ENCODE results near the gene IRF9.

The IRF9 gene

DNA sequence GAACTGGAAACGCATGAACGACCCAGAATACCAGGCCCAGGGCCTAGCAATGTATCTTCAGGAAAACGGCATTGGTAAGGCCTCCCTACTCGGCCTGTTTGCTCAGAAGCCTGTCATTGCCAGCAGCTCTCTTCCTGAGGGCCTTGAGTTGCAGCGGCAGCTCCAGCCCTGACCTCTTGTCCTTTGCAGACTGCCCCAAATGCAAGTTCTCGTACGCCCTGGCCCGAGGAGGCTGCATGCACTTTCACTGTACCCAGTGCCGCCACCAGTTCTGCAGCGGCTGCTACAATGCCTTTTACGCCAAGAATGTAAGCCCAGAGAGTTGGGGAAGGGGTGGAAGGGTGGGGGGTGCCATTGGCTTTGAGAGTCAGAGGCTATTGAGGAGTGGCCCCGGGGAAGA lies 3.7 kb upstream of the IRF9 start:
- no peak for DNase-seq (ENCODE audit: insufficient read length, low spot score)
- FAIRE-seq = no peak
- no peak for TF ChIP-seq CTCF (IDR thresholded peaks at IDR 0.05; ENCODE audit: insufficient read depth, missing control alignments)

DNA sequence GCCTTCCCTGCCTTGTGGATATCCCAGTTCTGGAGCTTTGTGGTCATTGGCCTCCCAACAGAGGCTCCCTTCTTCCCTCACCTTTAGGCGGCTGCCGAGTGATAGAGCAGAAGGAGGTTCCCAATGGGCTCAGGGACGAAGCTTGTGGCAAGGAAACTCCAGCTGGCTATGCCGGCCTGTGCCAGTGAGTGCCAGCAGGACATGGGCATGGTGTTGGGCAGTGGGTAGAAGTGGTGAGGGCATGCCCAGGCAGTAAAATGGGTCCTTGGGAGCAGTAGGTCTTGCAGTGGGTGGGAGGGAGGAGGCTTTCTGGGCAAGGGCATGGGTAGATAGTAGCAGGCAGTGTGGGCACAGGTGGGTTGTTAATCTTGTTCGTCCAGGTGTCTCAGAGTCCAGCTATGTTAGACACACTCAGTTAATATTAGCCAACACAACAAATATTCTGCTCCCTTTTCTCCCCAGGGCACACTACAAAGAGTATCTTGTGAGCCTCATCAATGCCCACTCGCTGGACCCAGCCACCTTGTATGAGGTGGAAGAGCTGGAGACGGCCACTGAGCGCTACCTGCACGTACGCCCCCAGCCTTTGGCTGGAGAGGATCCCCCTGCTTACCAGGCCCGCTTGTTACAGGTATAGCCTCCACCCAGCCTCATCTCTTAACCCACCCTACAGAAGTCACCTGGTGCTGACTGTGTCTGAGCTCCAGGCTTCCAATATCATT lies 1.1 kb upstream of the IRF9 start:
- no peak for TF ChIP-seq CTCF (IDR thresholded peaks at IDR 0.05; ENCODE audit: insufficient read depth, missing control alignments)
- FAIRE-seq = no peak
- DNase-seq (ENCODE audit: insufficient read length, low spot score) = no peak

DNA sequence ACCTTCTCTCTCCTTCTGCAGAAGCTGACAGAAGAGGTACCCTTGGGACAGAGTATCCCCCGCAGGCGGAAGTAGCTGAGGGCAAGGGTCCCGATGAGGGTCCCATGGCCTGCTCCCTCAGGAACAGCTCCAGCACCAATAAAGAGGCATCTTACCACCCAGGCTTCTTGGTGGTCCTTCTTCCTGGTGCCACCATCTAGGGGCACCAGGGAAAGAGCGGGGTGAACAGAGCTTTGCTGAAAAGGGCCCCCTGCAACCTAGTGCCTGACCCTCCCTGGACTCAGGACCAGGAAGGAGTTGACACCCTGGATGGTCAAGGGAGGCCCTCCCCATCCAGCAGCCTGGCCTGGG lies 591 bp upstream of the IRF9 start:
- DNase-seq (ENCODE audit: insufficient read length, low spot score) (no peak), FAIRE-seq (no peak)
- TF ChIP-seq CTCF (IDR thresholded peaks at IDR 0.05; ENCODE audit: insufficient read depth, missing control alignments) = no peak

DNA sequence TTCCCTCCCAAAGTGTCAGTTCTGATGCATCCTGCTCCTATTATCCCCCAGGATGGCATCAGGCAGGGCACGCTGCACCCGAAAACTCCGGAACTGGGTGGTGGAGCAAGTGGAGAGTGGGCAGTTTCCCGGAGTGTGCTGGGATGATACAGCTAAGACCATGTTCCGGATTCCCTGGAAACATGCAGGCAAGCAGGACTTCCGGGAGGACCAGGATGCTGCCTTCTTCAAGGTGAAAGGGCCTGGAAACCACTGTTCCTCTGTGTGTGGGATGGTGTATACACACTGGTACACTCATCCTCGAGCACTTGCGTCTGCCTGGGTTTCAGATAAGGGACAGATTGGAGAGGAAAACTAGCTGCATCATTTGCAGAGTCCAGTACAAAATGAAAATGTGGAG lies 1.0 kb downstream of the IRF9 start:
- TF ChIP-seq CTCF (IDR thresholded peaks at IDR 0.05; ENCODE audit: insufficient read depth, missing control alignments) = no peak
- no peak for FAIRE-seq
- no peak for DNase-seq (ENCODE audit: insufficient read length, low spot score)

- no peak for DNase-seq (ENCODE audit: insufficient read length, low spot score)
- no peak for TF ChIP-seq CTCF (IDR thresholded peaks at IDR 0.05; ENCODE audit: insufficient read depth, missing control alignments)
- no peak for FAIRE-seq
Measured at GRCh38 chr14:24164518-24164991, 3.5 kb downstream of the IRF9 start.

DNA sequence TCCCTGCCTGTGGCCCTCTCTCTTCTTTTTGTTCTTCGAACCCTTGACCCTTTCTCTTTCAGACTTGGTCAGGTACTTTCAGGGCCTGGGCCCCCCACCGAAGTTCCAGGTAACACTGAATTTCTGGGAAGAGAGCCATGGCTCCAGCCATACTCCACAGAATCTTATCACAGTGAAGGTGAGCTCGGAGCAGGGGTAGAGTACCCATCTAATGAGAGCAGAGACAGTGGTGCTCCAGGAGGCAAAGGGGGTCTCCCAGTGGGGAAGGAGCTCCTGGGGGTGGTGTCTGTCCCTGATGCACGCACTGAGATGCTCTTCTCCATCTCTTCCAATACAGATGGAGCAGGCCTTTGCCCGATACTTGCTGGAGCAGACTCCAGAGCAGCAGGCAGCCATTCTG lies 4.7 kb downstream of the IRF9 start:
- FAIRE-seq (no peak), DNase-seq (ENCODE audit: insufficient read length, low spot score) (no peak)
- TF ChIP-seq CTCF (IDR thresholded peaks at IDR 0.05; ENCODE audit: insufficient read depth, missing control alignments) = no peak

- FAIRE-seq (no peak), DNase-seq (ENCODE audit: insufficient read length, low spot score) (no peak)
- TF ChIP-seq CTCF (IDR thresholded peaks at IDR 0.05; ENCODE audit: insufficient read depth, missing control alignments) = no peak
Measured at GRCh38 chr14:24167469-24168114, 6.5 kb downstream of the IRF9 start.
